Measurements from ENCODE around the gene XPA. TPM values are rescaled to one million over a fixed set of nuclear protein-coding genes. Genes with fewer than 3 reads are reported as not detected.

XPA gene
- total RNA-seq, 1 experiment from 2014 or later = 3.0 TPM

- POLR2A ChIA-PET = no interaction called here
- CTCF ChIA-PET = no interaction called here
- H3K27ac Mint-ChIP-seq = no peak overlapping the region
- no peaks in the 10 kb centered on the region for H3K4me1 Mint-ChIP-seq
- no peak overlapping the region for H3K4me3 Mint-ChIP-seq
- no peak for DNase-seq (ENCODE audit: low spot score)
- no peaks in the 10 kb centered on the region for H3K9me3 Mint-ChIP-seq
- H3K36me3 Mint-ChIP-seq = peaks cover 66% of the 10 kb centered on the region
- H3K27me3 Mint-ChIP-seq (ENCODE audit: low read depth) = no peaks in the 10 kb centered on the region
- TF ChIP-seq MYBL2 (CRISPR knock-in tag; IDR thresholded peaks at IDR 0.05) = no peak
- TF ChIP-seq NFE2L1 (CRISPR knock-in tag; IDR thresholded peaks at IDR 0.05) = no peak
- TF ChIP-seq E2F1 (CRISPR knock-in tag; IDR thresholded peaks at IDR 0.05) = no peak
- TF ChIP-seq TCF7 (CRISPR knock-in tag; IDR thresholded peaks at IDR 0.05; ENCODE audit: low read depth) = no peak
- ATAC-seq = no peak
Measured at GRCh38 chr9:97672403-97672802, 24.7 kb downstream of the XPA start.

- ChIA-PET CTCF (no interaction called here), POLR2A (no interaction called here)
- Mint-ChIP-seq H3K27ac (no peak overlapping the region), H3K4me1 (no peaks in the 10 kb centered on the region), H3K36me3 (peaks cover 80% of the 10 kb centered on the region), H3K9me3 (no peaks in the 10 kb centered on the region), H3K4me3 (no peak overlapping the region), H3K27me3 (ENCODE audit: low read depth) (no peaks in the 10 kb centered on the region)
- ATAC-seq (no peak), DNase-seq (ENCODE audit: low spot score) (no peak)
- no peak for TF ChIP-seq ZBTB43 (CRISPR knock-in tag; IDR thresholded peaks at IDR 0.05)
- TF ChIP-seq NFATC4 (CRISPR knock-in tag; IDR thresholded peaks at IDR 0.05) = no peak
- TF ChIP-seq SMAD3 (CRISPR knock-in tag; IDR thresholded peaks at IDR 0.05; ENCODE audit: borderline replicate concordance) = no peak
- TF ChIP-seq ZSCAN18 (CRISPR knock-in tag; IDR thresholded peaks at IDR 0.05) = no peak
- TF ChIP-seq ZNF232 (CRISPR knock-in tag; IDR thresholded peaks at IDR 0.05) = no peak
- TF ChIP-seq ZMAT4 (CRISPR knock-in tag; IDR thresholded peaks at IDR 0.05) = no peak
- no peak for TF ChIP-seq GRHL2 (CRISPR knock-in tag; IDR thresholded peaks at IDR 0.05; ENCODE audit: insufficient replicate concordance, severe bottlenecking)
- no peak for TF ChIP-seq HMGA2 (CRISPR knock-in tag; IDR thresholded peaks at IDR 0.05)
- TF ChIP-seq, protein P1, sequence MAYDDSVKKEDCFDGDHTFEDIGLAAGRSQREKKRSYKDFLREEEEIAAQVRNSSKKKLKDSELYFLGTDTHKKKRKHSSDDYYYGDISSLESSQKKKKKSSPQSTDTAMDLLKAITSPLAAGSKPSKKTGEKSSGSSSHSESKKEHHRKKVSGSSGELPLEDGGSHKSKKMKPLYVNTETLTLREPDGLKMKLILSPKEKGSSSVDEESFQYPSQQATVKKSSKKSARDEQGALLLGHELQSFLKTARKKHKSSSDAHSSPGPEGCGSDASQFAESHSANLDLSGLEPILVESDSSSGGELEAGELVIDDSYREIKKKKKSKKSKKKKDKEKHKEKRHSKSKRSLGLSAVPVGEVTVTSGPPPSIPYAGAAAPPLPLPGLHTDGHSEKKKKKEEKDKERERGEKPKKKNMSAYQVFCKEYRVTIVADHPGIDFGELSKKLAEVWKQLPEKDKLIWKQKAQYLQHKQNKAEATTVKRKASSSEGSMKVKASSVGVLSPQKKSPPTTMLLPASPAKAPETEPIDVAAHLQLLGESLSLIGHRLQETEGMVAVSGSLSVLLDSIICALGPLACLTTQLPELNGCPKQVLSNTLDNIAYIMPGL (CRISPR knock-in tag; IDR thresholded peaks at IDR 0.05) = no peak
- TF ChIP-seq ZNF219 (CRISPR knock-in tag; IDR thresholded peaks at IDR 0.05; ENCODE audit: borderline replicate concordance) = no peak
- TF ChIP-seq, protein P2, sequence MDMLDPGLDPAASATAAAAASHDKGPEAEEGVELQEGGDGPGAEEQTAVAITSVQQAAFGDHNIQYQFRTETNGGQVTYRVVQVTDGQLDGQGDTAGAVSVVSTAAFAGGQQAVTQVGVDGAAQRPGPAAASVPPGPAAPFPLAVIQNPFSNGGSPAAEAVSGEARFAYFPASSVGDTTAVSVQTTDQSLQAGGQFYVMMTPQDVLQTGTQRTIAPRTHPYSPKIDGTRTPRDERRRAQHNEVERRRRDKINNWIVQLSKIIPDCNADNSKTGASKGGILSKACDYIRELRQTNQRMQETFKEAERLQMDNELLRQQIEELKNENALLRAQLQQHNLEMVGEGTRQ (CRISPR knock-in tag; IDR thresholded peaks at IDR 0.05) = no peak
- TF ChIP-seq, protein P3, sequence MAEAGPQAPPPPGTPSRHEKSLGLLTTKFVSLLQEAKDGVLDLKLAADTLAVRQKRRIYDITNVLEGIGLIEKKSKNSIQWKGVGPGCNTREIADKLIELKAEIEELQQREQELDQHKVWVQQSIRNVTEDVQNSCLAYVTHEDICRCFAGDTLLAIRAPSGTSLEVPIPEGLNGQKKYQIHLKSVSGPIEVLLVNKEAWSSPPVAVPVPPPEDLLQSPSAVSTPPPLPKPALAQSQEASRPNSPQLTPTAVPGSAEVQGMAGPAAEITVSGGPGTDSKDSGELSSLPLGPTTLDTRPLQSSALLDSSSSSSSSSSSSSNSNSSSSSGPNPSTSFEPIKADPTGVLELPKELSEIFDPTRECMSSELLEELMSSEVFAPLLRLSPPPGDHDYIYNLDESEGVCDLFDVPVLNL (CRISPR knock-in tag; IDR thresholded peaks at IDR 0.05; ENCODE audit: borderline replicate concordance, low read depth) = no peak
- no peak for TF ChIP-seq ETV6 (CRISPR knock-in tag; IDR thresholded peaks at IDR 0.05)
- no peak for TF ChIP-seq NR3C1 (CRISPR knock-in tag; conservative IDR thresholded peaks at IDR 0.05; ENCODE audit: low read depth)
- no peak for TF ChIP-seq ELF4 (CRISPR knock-in tag; IDR thresholded peaks at IDR 0.05; ENCODE audit: low read depth)
- TF ChIP-seq, protein P4, sequence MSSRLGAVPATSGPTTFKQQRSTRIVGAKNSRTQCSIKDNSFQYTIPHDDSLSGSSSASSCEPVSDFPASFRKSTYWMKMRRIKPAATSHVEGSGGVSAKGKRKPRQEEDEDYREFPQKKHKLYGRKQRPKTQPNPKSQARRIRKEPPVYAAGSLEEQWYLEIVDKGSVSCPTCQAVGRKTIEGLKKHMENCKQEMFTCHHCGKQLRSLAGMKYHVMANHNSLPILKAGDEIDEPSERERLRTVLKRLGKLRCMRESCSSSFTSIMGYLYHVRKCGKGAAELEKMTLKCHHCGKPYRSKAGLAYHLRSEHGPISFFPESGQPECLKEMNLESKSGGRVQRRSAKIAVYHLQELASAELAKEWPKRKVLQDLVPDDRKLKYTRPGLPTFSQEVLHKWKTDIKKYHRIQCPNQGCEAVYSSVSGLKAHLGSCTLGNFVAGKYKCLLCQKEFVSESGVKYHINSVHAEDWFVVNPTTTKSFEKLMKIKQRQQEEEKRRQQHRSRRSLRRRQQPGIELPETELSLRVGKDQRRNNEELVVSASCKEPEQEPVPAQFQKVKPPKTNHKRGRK (CRISPR knock-in tag; IDR thresholded peaks at IDR 0.05; ENCODE audit: borderline replicate concordance) = no peak
- no peak for TF ChIP-seq FOXJ3 (CRISPR knock-in tag; IDR thresholded peaks at IDR 0.05; ENCODE audit: borderline replicate concordance)
Measured at GRCh38 chr9:97670586-97670985, 26.6 kb downstream of the XPA start.

All from WTC11 (cell line).